B cell (primary cell): Measurements from ENCODE around the gene SLC25A10. TPM values are rescaled to one million over a fixed set of nuclear protein-coding genes. Genes with fewer than 3 reads are reported as not detected.
"Not testable (repeated sequence)": the region's sequence is repeated elsewhere in the genome, so short reads cannot be mapped to it uniquely, and the experiment has no call there.

Experiments
- ATAC-seq: fragments of 200-7000 bp; cut with Tn5 transposase; one replicate; pipeline ENCODE4 v1.10.0; 2021; ENCODE audit warnings: low read depth, mild to moderate bottlenecking, moderate number of reproducible peaks, moderate library complexity
- CTCF ChIA-PET: fragments of 350-600 bp; sonication (Branson Sonifier 250); formaldehyde crosslinking; loops from one replicate; lab custom pipeline; 2021; ENCODE audit warnings: antibody characterized with exemption, inconsistent platforms; lab: Charles Lee
- POLR2A ChIA-PET: fragments of 350-600 bp; sonication (Branson Sonifier 250); formaldehyde crosslinking; loops from one replicate; lab custom pipeline; 2021; ENCODE audit warnings: antibody characterized with exemption; lab: Charles Lee
- DNase-seq: peaks from one replicate; pipeline ENCODE4 v3.0.0; 2013
- H2AFZ ChIP-seq: 2 replicates; pipeline ENCODE4 v1.6.1; 2012; ENCODE audit warnings: mild to moderate bottlenecking, low read depth, low read length; ENCODE audit not compliant: insufficient read depth, poor library complexity, severe bottlenecking
- H3K27ac ChIP-seq, 2 donors: 1 replicate in 1 of 2; 2 replicates in 1 of 2; pipeline ENCODE4 v1.5.1; 2012 to 2013; ENCODE audit warnings: low read length in 2 of 2, mild to moderate bottlenecking in 2 of 2, moderate library complexity in 1 of 2
- H3K27me3 ChIP-seq, 4 experiments: fragments of 200-600 bp in 1 of 4; sonication (generic) in 1 of 4; replicated peaks in 1 of 4; 1 replicate in 2 of 4; 2 replicates in 2 of 4; pipeline versions ENCODE4 v1.6.1 to v1.7.0; 2013 to 2016; ENCODE audit warnings: low read length in 3 of 4, mild to moderate bottlenecking in 2 of 4, mixed read lengths in 1 of 4, moderate library complexity in 1 of 4; ENCODE audit not compliant: insufficient read depth in 4 of 4, control insufficient read depth in 3 of 4; ENCODE audit errors: control extremely low read depth in 1 of 4
- H3K36me3 ChIP-seq, 2 experiments: replicated peaks in 1 of 2; 1 replicate in 1 of 2; 2 replicates in 1 of 2; pipeline versions ENCODE4 v1.6.1 to v1.7.1; 2013; ENCODE audit warnings: low read length in 1 of 2; ENCODE audit not compliant: insufficient read depth in 2 of 2, control insufficient read depth in 1 of 2; ENCODE audit errors: control extremely low read depth in 1 of 2, extremely low read depth in 1 of 2
- H3K4me1 ChIP-seq, 2 donors: fragments of 200-600 bp in 1 of 2; sonication (generic) in 1 of 2; 1 replicate in 1 of 2; 2 replicates in 1 of 2; pipeline versions ENCODE4 v1.5.1 to v1.6.1; 2013 to 2017; ENCODE audit warnings: low read length in 2 of 2; ENCODE audit not compliant: control insufficient read depth in 2 of 2, insufficient read depth in 2 of 2
- H3K4me2 ChIP-seq: replicated peaks from 2 replicates; pipeline ENCODE3; 2012; ENCODE audit warnings: mild to moderate bottlenecking, low read depth, low read length; ENCODE audit not compliant: poor library complexity, severe bottlenecking
- H3K4me3 ChIP-seq, 5 experiments: fragments of 200-600 bp in 1 of 5; sonication (generic) in 1 of 5; 1 replicate in 3 of 5; 2 replicates in 2 of 5; pipeline versions ENCODE4 v1.5.1 to v1.7.0; 2011 to 2016; ENCODE audit warnings: low read length in 4 of 5, mild to moderate bottlenecking in 4 of 5, low read depth in 2 of 5, control low read depth in 1 of 5, moderate library complexity in 1 of 5; ENCODE audit not compliant: insufficient read depth in 1 of 5; ENCODE audit errors: control extremely low read depth in 1 of 5, extremely low read depth in 1 of 5
- H3K79me2 ChIP-seq: fragments of 200-600 bp; sonication (generic); one replicate; pipeline ENCODE4 v1.6.0; 2016; ENCODE audit warnings: low read length; ENCODE audit not compliant: control insufficient read depth, insufficient read depth
- H3K9ac ChIP-seq: fragments of 200-600 bp; sonication (generic); 2 replicates; pipeline ENCODE4 v1.6.1; 2017; ENCODE audit warnings: mild to moderate bottlenecking, low read length, moderate library complexity
- H3K9me3 ChIP-seq, 3 donors: one replicate each; pipeline versions ENCODE4 v1.6.1 to v1.7.1; 2013; ENCODE audit warnings: low read length in 2 of 3; ENCODE audit not compliant: control insufficient read depth in 2 of 3, insufficient read depth in 1 of 3; ENCODE audit errors: control extremely low read depth in 1 of 3
- H4K20me1 ChIP-seq: 2 replicates; pipeline ENCODE4 v1.6.0; 2012; ENCODE audit warnings: mild to moderate bottlenecking, low read length; ENCODE audit not compliant: insufficient read depth, control insufficient read depth, poor library complexity, severe bottlenecking
- H3K27ac Mint-ChIP-seq: one replicate; pipeline ENCODE4 v1.8.0; 2021; ENCODE audit warnings: mixed read lengths
- H3K27me3 Mint-ChIP-seq: one replicate; pipeline ENCODE4 v1.8.0; 2021; ENCODE audit warnings: mixed read lengths
- H3K4me1 Mint-ChIP-seq: one replicate; pipeline ENCODE4 v1.8.0; 2021; ENCODE audit warnings: mixed read lengths
- H3K4me3 Mint-ChIP-seq: one replicate; pipeline ENCODE4 v1.8.0; 2021; ENCODE audit warnings: mixed read lengths
- H3K9me3 Mint-ChIP-seq: one replicate; pipeline ENCODE4 v1.8.0; 2022; ENCODE audit warnings: mixed read lengths; ENCODE audit not compliant: insufficient read depth
- CTCF ChIP-seq: fragments of 200-600 bp; IDR thresholded peaks from one replicate; pipeline ENCODE4 v1.8.0; 2022; ENCODE audit warnings: antibody characterized with exemption, mild to moderate bottlenecking
- EZH2 ChIP-seq: IDR thresholded peaks from 2 replicates; pipeline ENCODE4 v1.6.1; 2012; ENCODE audit warnings: borderline replicate concordance, low read depth, mild to moderate bottlenecking, moderate library complexity, low read length; ENCODE audit not compliant: insufficient read depth, poor library complexity, severe bottlenecking
- WGBS: methylation state at CpG from one replicate; pipeline ENCODE4 v1.1.5; 2013; ENCODE audit warnings: missing lambda C conversion rate; ENCODE audit not compliant: insufficient coverage; 5-methylcytosine and 5-hydroxymethylcytosine counted together
- intact Hi-C: fragments of 100-400 bp; cut with micrococcal nuclease; formaldehyde crosslinking; loops from one replicate; pipeline ENCODE4 v1.10.0; 2022
- polyA plus RNA-seq: library from polyadenylated mRNA; depleted of rRNA; stranded (reverse); fragments of >200 nt; gene quantifications from 2 replicates; pipeline ENCODE4 v1.2.3, GENCODE V29; 2012
- total RNA-seq, 2 donors: library from RNA; stranded (reverse); fragments of 120-200 nt in 1 of 2; gene quantifications; 1 replicate in 1 of 2; 2 replicates in 1 of 2; pipeline versions ENCODE4 v1.2.3 to v1.2.4, GENCODE V29; 2013 to 2022

SLC25A10 gene
- total and polyA plus RNA-seq, 2 donors (not counting 1 experiment from before 2014, with no cell fraction given) = 3.9 to 5.0 TPM

GRCh38 chr17:81675515-81676221, 36.4 kb upstream of the SLC25A10 start:
- H3K27ac ChIP-seq, H3K27me3 Mint-ChIP-seq, H3K9me3 ChIP-seq, intact Hi-C loops, H3K4me2 ChIP-seq, H3K27me3 ChIP-seq, H3K4me1 ChIP-seq, H3K4me1 Mint-ChIP-seq, H3K4me3 Mint-ChIP-seq, H4K20me1 ChIP-seq, H3K79me2 ChIP-seq, H3K9me3 Mint-ChIP-seq, H3K9ac ChIP-seq, H2AFZ ChIP-seq, ATAC-seq, H3K4me3 ChIP-seq, H3K27ac Mint-ChIP-seq: not testable (repeated sequence)
- DNase-seq = peak; percentile 48
- POLR2A ChIA-PET = interaction anchor here (0.6 kb wide), 1 partner anchor 53 kb away, joined by 5 read pairs; no protein-coding TSS in a partner anchor
- peaks cover 0 to 36% of the 10 kb centered on the region in 2 experiments for H3K36me3 ChIP-seq
- TF ChIP-seq CTCF = peak; percentile 72
- CTCF ChIA-PET = interaction anchor here (0.7 to 1.2 kb wide), 3 partner anchors 27 to 133 kb away, joined by 3 read pairs; no protein-coding TSS in a partner anchor
- 48% methylated on average over 8 of the region's 18 CpGs for WGBS

- peaks cover 1% of the 10 kb centered on the region for H4K20me1 ChIP-seq
- no peaks in the 10 kb centered on the region for H3K9me3 Mint-ChIP-seq
These were observed 35.2 kb upstream of the SLC25A10 start for GRCh38 chr17:81676906-81677305.

More at GRCh38 chr17:81676906-81677305, 35.2 kb upstream of the SLC25A10 start:
- Histone ChIP-seq H3K79me2 (peaks cover 11% of the 10 kb centered on the region), H3K9ac (no peak overlapping the region), H3K4me1 (no peaks in the 10 kb centered on the region), H3K36me3 (peaks cover 0 to 27% of the 10 kb centered on the region in 2 experiments), H2AFZ (no peak overlapping the region), H3K9me3 (no peaks in the 10 kb centered on the region), H3K27me3 (no peaks in the 10 kb centered on the region), H3K4me3 (no peak overlapping the region), H3K4me2 (no peak overlapping the region), H3K27ac (no peak overlapping the region)
- DNase-seq = no peak
- WGBS = 93% methylated on average over 17 of the region's 17 CpGs
- ATAC-seq = no peak
- no peak overlapping the region for H3K27ac Mint-ChIP-seq
- peaks cover 5% of the 10 kb centered on the region for H3K4me1 Mint-ChIP-seq
- intact Hi-C loops = no loop called here
- ChIA-PET CTCF (no interaction called here), POLR2A (interaction anchor here (0.6 kb wide), 1 partner anchor 437 kb away, joined by 3 read pairs; no protein-coding TSS in a partner anchor)
- TF ChIP-seq CTCF (no peak), EZH2 (no peak)
- no peak overlapping the region for H3K4me3 Mint-ChIP-seq
- H3K27me3 Mint-ChIP-seq = no peaks in the 10 kb centered on the region
